Measurements from ENCODE around the gene TANGO2. TPM values are rescaled to one million over a fixed set of nuclear protein-coding genes. Genes with fewer than 3 reads are reported as not detected.

TANGO2 gene
- polyA plus RNA-seq, 1 of the 3 experiments (the other 2 are of a cell fraction), result 20.7 TPM

DNA sequence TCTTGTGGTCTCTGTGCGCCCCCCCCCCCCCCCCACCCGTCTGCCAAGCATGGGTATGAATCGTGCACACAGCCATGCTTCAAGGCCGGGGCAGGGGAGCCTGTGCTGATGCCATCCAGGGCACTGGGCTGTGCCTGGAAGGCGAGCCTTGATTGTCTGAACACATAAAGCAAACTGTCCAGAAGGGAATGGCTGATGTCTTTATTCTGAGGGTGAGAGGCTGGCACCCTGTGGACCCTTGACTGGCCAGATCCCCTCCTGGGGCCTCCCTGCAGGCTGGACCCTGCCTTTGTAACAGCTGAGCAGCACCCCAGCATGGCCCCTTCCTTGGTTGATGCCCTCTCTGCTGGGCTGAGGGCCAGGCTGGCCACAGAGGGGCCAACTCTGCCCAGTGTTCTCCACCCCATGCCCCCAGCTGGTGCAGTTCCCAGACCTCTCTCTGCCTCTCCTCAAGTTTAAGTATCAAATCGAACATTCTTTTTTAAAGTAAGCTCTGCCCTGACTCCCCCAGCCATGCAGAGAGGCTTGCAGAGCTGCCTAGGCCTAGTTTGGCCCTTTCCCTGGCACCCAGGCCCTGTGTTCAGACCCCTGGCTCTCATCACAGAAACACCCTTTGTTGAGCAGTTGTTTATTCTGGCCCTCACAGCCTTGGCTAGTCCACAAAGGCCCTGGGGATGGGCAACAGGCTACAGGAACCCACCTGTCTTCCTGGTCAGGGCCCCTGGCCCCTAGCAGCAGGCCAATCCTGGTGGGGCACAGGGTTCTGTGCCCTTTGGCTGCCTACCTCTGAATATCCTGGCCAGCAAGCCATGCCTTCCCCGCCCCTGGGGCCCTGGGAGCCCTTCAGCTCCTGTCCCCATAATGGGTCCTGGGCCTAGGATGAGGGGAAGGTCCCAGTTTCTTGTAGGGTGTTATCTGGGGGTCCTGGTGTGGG is 91.0 kb downstream of the TANGO2 start:
- Histone ChIP-seq H3K4me1 (ENCODE audit: control insufficient read depth in 1 of 2, insufficient read depth in 2 of 2, low read depth in 1 of 2, low read length in 1 of 2) (peaks cover 7 to 14% of the 10 kb centered on the region in 2 experiments; a peak in 1 of 4 replicates), H2AFZ (ENCODE audit: low read depth) (no peak overlapping the region), H3K4me2 (no peak overlapping the region), H3K9ac (no peak overlapping the region), H3K27me3 (ENCODE audit: insufficient read depth) (no peaks in the 10 kb centered on the region), H3K4me3 (ENCODE audit: low read depth in 2 of 2, low read length in 1 of 2) (no peak overlapping the region), H3K79me2 (ENCODE audit: insufficient read depth) (peaks cover 27% of the 10 kb centered on the region), H3K36me3 (replicated peaks in 1 of 2; ENCODE audit: control insufficient read depth in 1 of 2, insufficient read depth in 2 of 2, low read length in 1 of 2) (peaks cover 21 to 84% of the 10 kb centered on the region in 2 experiments), H3F3A (replicated peaks; ENCODE audit: insufficient read depth) (peaks cover 16% of the 10 kb centered on the region), H3K9me2 (no peaks in the 10 kb centered on the region), H3K27ac (ENCODE audit: low read depth in 2 of 2, low read length in 1 of 2) (no peak overlapping the region; a peak in 1 of 4 replicates), H4K20me1 (ENCODE audit: insufficient read depth) (0 out of 2 replicates have a peak, but pooled peaks cover 8% of the 10 kb centered on the region), H3K9me3 (no peaks in the 10 kb centered on the region)
- CTCF ChIA-PET, result interaction anchor here (0.7 to 2.3 kb wide), 10 partner anchors 10 to 153 kb away, joined by 3 to 10 read pairs (median 3); no protein-coding TSS in a partner anchor
- TF ChIP-seq POLR2AphosphoS5 (IDR thresholded peaks at IDR 0.05; ENCODE audit: low read depth, low read length) (peak; percentile 30; the same call in 1 of the 2 replicates), RCOR1 (IDR thresholded peaks at IDR 0.05; ENCODE audit: low read length) (no peak), SMC3 (IDR thresholded peaks at IDR 0.05; ENCODE audit: low read depth, low read length) (no peak)
- 81% methylated on average over 2 of the region's 7 CpGs for WGBS (ENCODE audit: low lambda C conversion rate)
- DNase-seq, result no peak
- POLR2A ChIA-PET, result no interaction called here

DNA sequence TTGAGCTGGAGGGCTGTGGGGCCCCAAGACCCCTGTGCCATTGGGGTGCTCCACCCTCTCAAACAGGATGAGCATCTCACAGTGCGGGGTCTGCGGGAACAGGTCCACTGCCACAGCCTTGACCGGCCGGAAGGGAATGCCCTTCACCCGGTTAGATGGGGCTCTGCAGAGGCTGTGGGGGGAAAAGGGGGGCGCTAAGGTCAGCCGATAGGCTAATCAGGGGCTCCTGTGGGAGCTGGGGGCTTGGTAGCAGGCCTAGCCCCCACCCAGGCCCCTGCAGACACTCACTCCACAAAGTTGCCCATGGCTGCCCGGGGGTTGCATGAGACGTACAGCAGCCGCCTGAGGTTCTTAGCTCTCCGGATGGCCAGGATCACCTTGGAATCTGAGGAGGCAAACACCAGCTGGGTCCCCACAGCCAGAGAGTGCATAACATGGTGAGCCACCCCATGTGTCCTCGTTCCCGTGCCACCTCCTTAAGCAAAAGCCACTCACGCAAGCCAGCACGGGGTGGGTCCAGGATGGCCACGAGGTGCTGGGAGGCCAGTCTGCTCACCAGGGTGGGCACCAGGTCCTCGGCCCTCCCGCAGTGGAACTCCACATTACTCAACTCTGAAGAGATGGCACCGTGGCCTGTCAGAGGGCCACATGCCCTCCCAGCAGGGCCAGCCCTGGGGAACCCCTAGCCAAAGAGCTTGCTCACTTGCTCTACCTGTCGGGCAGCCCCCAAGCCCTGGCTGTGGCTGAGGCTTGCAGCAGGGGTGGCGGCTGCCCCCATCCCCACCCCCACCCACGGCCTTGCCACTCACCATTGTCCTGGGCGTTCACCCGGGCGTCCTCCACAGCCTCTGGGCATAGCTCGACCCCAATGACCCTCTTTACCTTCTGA is 92.0 kb downstream of the TANGO2 start:
- H3K9me3 ChIP-seq, result no peaks in the 10 kb centered on the region
- no peak overlapping the region for H3K4me3 ChIP-seq (ENCODE audit: low read depth in 2 of 2, low read length in 1 of 2)
- H3K9me2 ChIP-seq, result no peaks in the 10 kb centered on the region
- no peak for DNase-seq
- ChIA-PET CTCF (interaction anchor here (1.5 to 2.3 kb wide), 2 partner anchors 28 to 154 kb away, joined by 3 to 10 read pairs; no protein-coding TSS in a partner anchor), POLR2A (interaction anchor here (1.7 kb wide), 1 partner anchor 15 kb away, joined by 5 read pairs; no protein-coding TSS in a partner anchor)
- H3K4me1 ChIP-seq (ENCODE audit: control insufficient read depth in 1 of 2, insufficient read depth in 2 of 2, low read depth in 1 of 2, low read length in 1 of 2), result peaks cover 7 to 14% of the 10 kb centered on the region in 2 experiments; a peak in 1 of 4 replicates
- no peak overlapping the region; a peak in 1 of 4 replicates for H3K27ac ChIP-seq (ENCODE audit: low read depth in 2 of 2, low read length in 1 of 2)
- WGBS (ENCODE audit: low lambda C conversion rate), result 91% methylated on average over 12 of the region's 26 CpGs
- no peaks in the 10 kb centered on the region for H3K27me3 ChIP-seq (ENCODE audit: insufficient read depth)
- H3K4me2 ChIP-seq, result no peak overlapping the region
- no peak overlapping the region for H2AFZ ChIP-seq (ENCODE audit: low read depth)
- peaks cover 15 to 75% of the 10 kb centered on the region in 2 experiments for H3K36me3 ChIP-seq (replicated peaks in 1 of 2; ENCODE audit: control insufficient read depth in 1 of 2, insufficient read depth in 2 of 2, low read length in 1 of 2)
- TF ChIP-seq, protein P1, sequence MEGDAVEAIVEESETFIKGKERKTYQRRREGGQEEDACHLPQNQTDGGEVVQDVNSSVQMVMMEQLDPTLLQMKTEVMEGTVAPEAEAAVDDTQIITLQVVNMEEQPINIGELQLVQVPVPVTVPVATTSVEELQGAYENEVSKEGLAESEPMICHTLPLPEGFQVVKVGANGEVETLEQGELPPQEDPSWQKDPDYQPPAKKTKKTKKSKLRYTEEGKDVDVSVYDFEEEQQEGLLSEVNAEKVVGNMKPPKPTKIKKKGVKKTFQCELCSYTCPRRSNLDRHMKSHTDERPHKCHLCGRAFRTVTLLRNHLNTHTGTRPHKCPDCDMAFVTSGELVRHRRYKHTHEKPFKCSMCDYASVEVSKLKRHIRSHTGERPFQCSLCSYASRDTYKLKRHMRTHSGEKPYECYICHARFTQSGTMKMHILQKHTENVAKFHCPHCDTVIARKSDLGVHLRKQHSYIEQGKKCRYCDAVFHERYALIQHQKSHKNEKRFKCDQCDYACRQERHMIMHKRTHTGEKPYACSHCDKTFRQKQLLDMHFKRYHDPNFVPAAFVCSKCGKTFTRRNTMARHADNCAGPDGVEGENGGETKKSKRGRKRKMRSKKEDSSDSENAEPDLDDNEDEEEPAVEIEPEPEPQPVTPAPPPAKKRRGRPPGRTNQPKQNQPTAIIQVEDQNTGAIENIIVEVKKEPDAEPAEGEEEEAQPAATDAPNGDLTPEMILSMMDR (IDR thresholded peaks at IDR 0.05), result no peak
- no peak for TF ChIP-seq MXI1 (IDR thresholded peaks at IDR 0.05; ENCODE audit: low read depth, low read length)
- no peak for TF ChIP-seq FOSL2 (IDR thresholded peaks at IDR 0.05; ENCODE audit: borderline replicate concordance, low read depth)
- TF ChIP-seq, protein P2, sequence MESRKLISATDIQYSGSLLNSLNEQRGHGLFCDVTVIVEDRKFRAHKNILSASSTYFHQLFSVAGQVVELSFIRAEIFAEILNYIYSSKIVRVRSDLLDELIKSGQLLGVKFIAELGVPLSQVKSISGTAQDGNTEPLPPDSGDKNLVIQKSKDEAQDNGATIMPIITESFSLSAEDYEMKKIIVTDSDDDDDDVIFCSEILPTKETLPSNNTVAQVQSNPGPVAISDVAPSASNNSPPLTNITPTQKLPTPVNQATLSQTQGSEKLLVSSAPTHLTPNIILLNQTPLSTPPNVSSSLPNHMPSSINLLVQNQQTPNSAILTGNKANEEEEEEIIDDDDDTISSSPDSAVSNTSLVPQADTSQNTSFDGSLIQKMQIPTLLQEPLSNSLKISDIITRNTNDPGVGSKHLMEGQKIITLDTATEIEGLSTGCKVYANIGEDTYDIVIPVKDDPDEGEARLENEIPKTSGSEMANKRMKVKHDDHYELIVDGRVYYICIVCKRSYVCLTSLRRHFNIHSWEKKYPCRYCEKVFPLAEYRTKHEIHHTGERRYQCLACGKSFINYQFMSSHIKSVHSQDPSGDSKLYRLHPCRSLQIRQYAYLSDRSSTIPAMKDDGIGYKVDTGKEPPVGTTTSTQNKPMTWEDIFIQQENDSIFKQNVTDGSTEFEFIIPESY (IDR thresholded peaks at IDR 0.05; ENCODE audit: borderline replicate concordance, low read depth), result no peak
- TF ChIP-seq TEAD4 (IDR thresholded peaks at IDR 0.05; ENCODE audit: borderline replicate concordance, insufficient read depth), result no peak
- no peak for TF ChIP-seq MEF2A (IDR thresholded peaks at IDR 0.05; ENCODE audit: borderline replicate concordance, low read depth)
- no peak for TF ChIP-seq RXRA (IDR thresholded peaks at IDR 0.05; ENCODE audit: borderline replicate concordance, low read depth)
- no peak for TF ChIP-seq RCOR1 (IDR thresholded peaks at IDR 0.05; ENCODE audit: low read length)
- TF ChIP-seq RFX5 (IDR thresholded peaks at IDR 0.05; ENCODE audit: low read length), result no peak
- peaks cover 16% of the 10 kb centered on the region for H3F3A ChIP-seq (replicated peaks; ENCODE audit: insufficient read depth)
- H3K9ac ChIP-seq, result no peak overlapping the region
- 0 out of 2 replicates have a peak, but pooled peaks cover 8% of the 10 kb centered on the region for H4K20me1 ChIP-seq (ENCODE audit: insufficient read depth)
- H3K79me2 ChIP-seq (ENCODE audit: insufficient read depth), result peaks cover 30% of the 10 kb centered on the region
